Testis (tissue), 2 donors: Measurements from ENCODE around the gene BSG.

Experiments used
- POLR2A ChIP-seq: fragments of 450-650 bp; IDR thresholded peaks from one replicate; pipeline ENCODE4 v1.6.1; 2017; ENCODE audit warnings: antibody characterized with exemption, mild to moderate bottlenecking, moderate library complexity
- TF ChIP-seq, protein P1 (sequence below), 3 experiments: fragments of 450-650 bp in 2 of 3; fragments of 200-600 bp in 1 of 3; sonication (generic) in 1 of 3; IDR thresholded peaks; one replicate each; pipeline ENCODE4 v1.5.1; 2016 to 2019; ENCODE audit warnings: antibody characterized with exemption in 3 of 3, mild to moderate bottlenecking in 2 of 3, moderate library complexity in 1 of 3

DNA sequence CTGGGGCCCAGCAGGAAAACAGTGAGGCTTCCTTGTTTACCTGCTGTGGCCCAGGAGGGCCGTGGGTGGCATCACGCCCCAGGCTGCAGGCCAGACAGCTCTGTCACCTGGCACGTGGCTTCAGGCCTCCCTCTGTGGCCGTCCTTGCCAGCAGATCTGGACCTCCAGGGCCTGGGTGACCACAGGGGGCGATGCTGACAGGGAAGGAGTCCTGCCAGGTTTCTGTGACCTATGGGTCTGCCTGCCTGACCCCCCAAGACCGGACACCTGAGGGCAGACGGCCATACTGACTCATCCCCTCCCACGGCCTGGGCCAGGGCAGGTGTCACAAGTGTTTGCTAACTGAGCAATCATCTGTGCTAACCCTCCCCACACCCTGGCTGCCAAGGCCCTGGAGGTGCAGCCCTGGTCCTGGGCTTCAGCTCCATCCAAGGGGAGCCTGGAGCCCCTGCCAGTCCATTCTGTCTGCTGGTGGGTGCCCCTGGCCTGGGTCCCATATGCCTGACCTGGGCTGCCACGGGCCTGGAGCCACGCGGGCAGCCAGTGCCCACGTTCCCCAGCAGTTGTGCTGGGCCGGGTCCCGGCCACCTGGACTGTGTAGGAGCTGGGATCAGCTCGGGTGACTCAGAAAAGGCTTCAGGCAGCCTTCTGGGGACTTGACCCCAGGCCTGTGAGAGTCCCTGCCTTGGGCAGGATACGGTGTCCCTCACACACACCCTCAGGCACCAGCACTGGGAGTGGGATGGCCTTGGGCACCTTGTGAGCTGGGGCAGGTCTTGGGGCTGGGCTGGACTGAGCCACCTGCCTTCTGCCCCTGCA is 37.2 kb upstream of the BSG start:
- TF ChIP-seq, protein P1, sequence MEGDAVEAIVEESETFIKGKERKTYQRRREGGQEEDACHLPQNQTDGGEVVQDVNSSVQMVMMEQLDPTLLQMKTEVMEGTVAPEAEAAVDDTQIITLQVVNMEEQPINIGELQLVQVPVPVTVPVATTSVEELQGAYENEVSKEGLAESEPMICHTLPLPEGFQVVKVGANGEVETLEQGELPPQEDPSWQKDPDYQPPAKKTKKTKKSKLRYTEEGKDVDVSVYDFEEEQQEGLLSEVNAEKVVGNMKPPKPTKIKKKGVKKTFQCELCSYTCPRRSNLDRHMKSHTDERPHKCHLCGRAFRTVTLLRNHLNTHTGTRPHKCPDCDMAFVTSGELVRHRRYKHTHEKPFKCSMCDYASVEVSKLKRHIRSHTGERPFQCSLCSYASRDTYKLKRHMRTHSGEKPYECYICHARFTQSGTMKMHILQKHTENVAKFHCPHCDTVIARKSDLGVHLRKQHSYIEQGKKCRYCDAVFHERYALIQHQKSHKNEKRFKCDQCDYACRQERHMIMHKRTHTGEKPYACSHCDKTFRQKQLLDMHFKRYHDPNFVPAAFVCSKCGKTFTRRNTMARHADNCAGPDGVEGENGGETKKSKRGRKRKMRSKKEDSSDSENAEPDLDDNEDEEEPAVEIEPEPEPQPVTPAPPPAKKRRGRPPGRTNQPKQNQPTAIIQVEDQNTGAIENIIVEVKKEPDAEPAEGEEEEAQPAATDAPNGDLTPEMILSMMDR (IDR thresholded peaks at IDR 0.05) = no peak
- no peak for TF ChIP-seq POLR2A
